Prostate gland (tissue), 2 donors: ENCODE data around the gene SPRYD3. TPM values are rescaled to one million over a fixed set of nuclear protein-coding genes. Genes with fewer than 3 reads are reported as not detected.
A peak's percentile ranks its signal among the peaks of the same experiment; 100 is the strongest.

ENCODE experiments used
- DNase-seq: peaks from one replicate; pipeline ENCODE4 v3.0.0-alpha.2; 2019; ENCODE audit warnings: low spot score
- H3K27ac ChIP-seq, 2 donors: fragments of 200-600 bp; sonication (generic); 2 replicates each; pipeline ENCODE4 v1.5.1; 2017 to 2019
- H3K27me3 ChIP-seq: fragments of 200-600 bp; sonication (generic); replicated peaks from 2 replicates; pipeline ENCODE4 v1.5.1; 2019; ENCODE audit not compliant: insufficient read depth
- H3K36me3 ChIP-seq, 2 donors: fragments of 200-600 bp; sonication (generic); 1 replicate in 1 of 2; 2 replicates in 1 of 2; pipeline versions ENCODE4 v1.5.1 to v1.8.1; 2017 to 2019
- H3K4me1 ChIP-seq: fragments of 200-600 bp; sonication (generic); replicated peaks from 2 replicates; pipeline ENCODE4 v1.5.1; 2019
- H3K4me3 ChIP-seq, 2 donors: fragments of 200-600 bp; sonication (generic); 2 replicates each; pipeline ENCODE4 v1.5.1; 2017 to 2019
- H3K9me3 ChIP-seq: fragments of 200-600 bp; sonication (generic); 2 replicates; pipeline ENCODE4 v1.5.1; 2017
- CTCF ChIP-seq, 4 experiments: fragments of 200-600 bp in 2 of 4; fragments of 450-650 bp in 2 of 4; sonication (generic) in 2 of 4; IDR thresholded peaks; 1 replicate in 3 of 4; 2 replicates in 1 of 4; pipeline ENCODE4 v1.5.1; 2016 to 2019; ENCODE audit warnings: antibody characterized with exemption in 4 of 4, mild to moderate bottlenecking in 2 of 4, moderate library complexity in 2 of 4
- POLR2A ChIP-seq: fragments of 450-650 bp; IDR thresholded peaks from one replicate; pipeline ENCODE4 v1.6.1; 2016; ENCODE audit warnings: antibody characterized with exemption, mild to moderate bottlenecking
- POLR2AphosphoS5 ChIP-seq: sonication (generic); formaldehyde crosslinking; IDR thresholded peaks from one replicate; pipeline ENCODE4 v1.6.1; 2017; ENCODE audit warnings: antibody characterized with exemption
- WGBS: methylation state at CpG from one replicate; pipeline ENCODE4 v1.1.5; 2018; 5-methylcytosine and 5-hydroxymethylcytosine counted together
- intact Hi-C: fragments of 100-400 bp; cut with DNase I; formaldehyde crosslinking; loops from one replicate; pipeline ENCODE4 v1.14.2; 2022
- total RNA-seq, 2 donors: library from RNA; depleted of rRNA; stranded (reverse); fragments of >200 nt; gene quantifications; one replicate each; pipeline ENCODE4 v1.1.0, GENCODE V29; 2016

SPRYD3 gene
- total RNA-seq, 2 donors from 2014 or later: 38.7 to 54.4 TPM

DNA sequence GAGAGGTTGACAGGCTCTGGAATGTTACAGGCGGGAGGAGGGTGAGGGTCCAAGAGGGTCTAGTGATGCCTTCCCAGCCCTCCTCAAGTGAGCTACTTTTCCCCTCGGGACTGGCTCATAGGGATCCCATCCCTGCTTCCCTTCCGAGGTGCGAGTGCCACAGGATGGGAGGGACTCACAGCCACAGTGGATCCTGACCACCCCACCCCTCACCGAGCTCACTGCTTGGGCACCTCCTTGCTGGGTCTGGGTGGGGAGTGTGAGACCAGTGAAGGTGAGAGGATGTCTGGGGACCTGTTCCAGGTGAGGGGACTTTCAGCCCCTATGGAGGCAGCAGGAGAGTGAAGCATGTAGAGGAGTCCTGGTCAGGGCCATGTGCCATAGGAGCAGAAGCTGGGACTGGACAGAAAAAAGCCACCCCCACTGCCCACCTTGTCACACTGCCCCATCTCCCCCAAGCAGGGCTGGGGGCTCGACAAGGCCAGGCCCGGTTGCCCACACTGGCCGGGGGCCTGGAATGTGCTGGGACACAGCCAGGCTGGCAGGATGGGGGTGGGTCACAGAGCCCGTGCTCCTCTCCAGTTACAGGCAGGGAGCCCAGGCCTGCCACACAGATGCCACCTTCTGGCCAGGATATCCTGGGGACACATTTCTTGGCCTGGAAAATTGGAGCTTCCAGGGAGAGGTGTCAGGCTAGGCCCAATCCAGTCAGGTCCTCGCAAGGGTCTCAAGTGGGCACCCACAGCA is 31.0 kb downstream of the SPRYD3 start:
- Histone ChIP-seq H3K9me3 (no peaks in the 10 kb centered on the region), H3K4me3 (peak overlapping the region; percentile 34 to 43), H3K4me1 (peaks cover 41% of the 10 kb centered on the region), H3K36me3 (no peaks in the 10 kb centered on the region), H3K27ac (peak overlapping the region; percentile 99), H3K27me3 (no peaks in the 10 kb centered on the region)
- 12% methylated on average over 10 of the region's 10 CpGs for WGBS
- DNase-seq: peak; percentile 83
- TF ChIP-seq POLR2AphosphoS5: peak; percentile 71
- peak in 2 of 4 experiments; percentile 44 to 55 for TF ChIP-seq CTCF (IDR thresholded peaks at IDR 0.05)
- no peak for TF ChIP-seq POLR2A
- intact Hi-C loops: no loop called here

GRCh38 chr12:53047221-53048032 is 31.8 kb downstream of the SPRYD3 start:
- intact Hi-C loops: no loop called here
- Histone ChIP-seq H3K27me3 (no peaks in the 10 kb centered on the region), H3K4me3 (peak overlapping the region; percentile 63 to 64), H3K27ac (peak overlapping the region; percentile 99), H3K36me3 (no peaks in the 10 kb centered on the region), H3K4me1 (peaks cover 34% of the 10 kb centered on the region), H3K9me3 (no peaks in the 10 kb centered on the region)
- peak; percentile 66 for TF ChIP-seq POLR2A
- TF ChIP-seq CTCF (IDR thresholded peaks at IDR 0.05): peak in 2 of 4 experiments; percentile 25 to 43
- no peak for TF ChIP-seq POLR2AphosphoS5
- under 1% methylated on average over 62 of the region's 94 CpGs for WGBS
- DNase-seq: peak; percentile 74

DNA sequence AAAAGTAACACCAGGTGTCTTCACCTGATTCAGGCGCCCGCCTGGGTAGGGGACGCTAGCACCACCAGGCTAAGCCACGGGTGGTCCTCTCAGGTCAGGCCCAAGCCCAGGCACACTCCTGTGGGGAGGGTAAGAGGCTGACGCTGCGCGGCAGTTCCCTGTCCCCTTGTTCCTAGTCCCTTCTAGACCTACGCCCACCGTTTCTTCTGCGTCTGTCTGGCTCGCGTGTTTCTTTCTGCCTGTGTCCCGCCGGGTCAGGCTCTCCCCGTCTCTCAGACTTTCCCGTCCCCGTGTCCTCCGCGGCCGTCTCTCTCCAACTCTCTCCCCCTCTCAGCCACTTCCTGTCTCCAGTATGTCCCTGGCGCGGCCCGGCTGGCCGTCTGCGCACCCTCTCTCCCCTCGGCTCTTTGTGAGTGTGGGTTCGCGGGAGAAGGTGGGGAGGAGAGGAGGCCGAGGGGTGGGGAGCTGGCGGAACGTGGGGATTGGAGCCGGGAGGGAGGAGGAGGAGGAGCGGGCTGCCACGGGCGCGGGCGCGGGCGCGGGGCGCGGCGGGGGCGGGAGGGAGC is 32.5 kb downstream of the SPRYD3 start:
- Histone ChIP-seq H3K27ac (peak overlapping the region; percentile 99), H3K27me3 (no peaks in the 10 kb centered on the region), H3K36me3 (no peaks in the 10 kb centered on the region), H3K4me1 (peaks cover 27% of the 10 kb centered on the region), H3K4me3 (peak overlapping the region; percentile 63 to 64), H3K9me3 (no peaks in the 10 kb centered on the region)
- intact Hi-C loops: no loop called here
- DNase-seq: peak; percentile 88
- under 1% methylated on average over 32 of the region's 44 CpGs for WGBS
- TF ChIP-seq POLR2A: peak; percentile 97
- TF ChIP-seq CTCF (IDR thresholded peaks at IDR 0.05): peak in 1 of 4 experiments; percentile 22
- TF ChIP-seq POLR2AphosphoS5: peak; percentile 96

GRCh38 chr12:53045696-53046045 is 33.5 kb downstream of the SPRYD3 start:
- 29% methylated on average over 5 of the region's 5 CpGs for WGBS
- TF ChIP-seq CTCF (IDR thresholded peaks at IDR 0.05) (no peak), POLR2A (no peak), POLR2AphosphoS5 (peak; percentile 68)
- Histone ChIP-seq H3K27me3 (no peaks in the 10 kb centered on the region), H3K4me1 (peaks cover 17% of the 10 kb centered on the region), H3K4me3 (peak overlapping the region; percentile 63 to 64), H3K9me3 (no peaks in the 10 kb centered on the region), H3K36me3 (no peaks in the 10 kb centered on the region), H3K27ac (peak overlapping the region; percentile 99)
- intact Hi-C loops: no loop called here
- DNase-seq: no peak
